ENCODE measurements around the gene PLK3. TPM values are rescaled to one million over a fixed set of nuclear protein-coding genes. Genes with fewer than 3 reads are reported as not detected.

Gene PLK3
- total RNA-seq, result 10 to 100 TPM in 2 of 4 donors, 1 to 10 TPM in 2; 7.0 to 15.0 (median 11.8) TPM

DNA sequence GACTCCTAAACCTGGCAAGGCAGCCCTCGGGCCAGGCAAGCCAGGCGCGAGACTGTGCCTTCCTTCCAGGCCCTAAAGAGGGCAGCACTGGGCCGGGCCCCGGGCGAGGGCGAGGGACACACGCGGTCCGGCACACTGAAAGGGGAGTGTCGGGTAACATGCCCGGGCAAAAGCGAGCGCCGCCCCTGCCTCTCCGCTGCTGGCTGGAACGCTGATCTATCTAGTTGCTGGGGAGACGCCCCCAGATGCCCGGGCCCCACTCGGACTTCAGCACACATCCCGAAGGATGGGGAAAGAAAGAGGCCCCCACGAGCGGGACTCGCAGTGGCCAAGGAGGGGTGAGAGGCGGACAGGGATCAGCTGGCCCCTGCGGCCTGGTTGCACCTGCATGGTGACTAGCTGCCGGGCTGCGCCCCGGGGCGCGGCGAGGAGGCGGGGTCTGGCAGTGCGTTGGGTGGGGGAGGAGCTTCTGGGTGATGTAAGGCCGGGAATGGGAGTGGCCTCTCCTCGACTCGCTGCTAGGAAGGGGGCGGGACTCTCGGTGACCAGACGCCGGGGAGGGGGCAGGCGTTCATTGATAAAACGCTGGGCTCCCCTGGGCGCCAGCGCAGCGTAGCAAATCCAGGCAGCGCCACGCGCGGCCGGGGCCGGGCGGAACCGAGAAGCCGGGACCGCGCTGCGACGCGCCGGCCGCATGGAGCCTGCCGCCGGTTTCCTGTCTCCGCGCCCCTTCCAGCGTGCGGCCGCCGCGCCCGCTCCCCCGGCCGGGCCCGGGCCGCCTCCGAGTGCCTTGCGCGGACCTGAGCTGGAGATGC, at the start of gene PLK3:
PLK3 (plus strand) TSS at position 608 of the 815 bp plus-strand sequence; CDS start at position 695, 87 bp downstream.
- TF ChIP-seq, protein P1, sequence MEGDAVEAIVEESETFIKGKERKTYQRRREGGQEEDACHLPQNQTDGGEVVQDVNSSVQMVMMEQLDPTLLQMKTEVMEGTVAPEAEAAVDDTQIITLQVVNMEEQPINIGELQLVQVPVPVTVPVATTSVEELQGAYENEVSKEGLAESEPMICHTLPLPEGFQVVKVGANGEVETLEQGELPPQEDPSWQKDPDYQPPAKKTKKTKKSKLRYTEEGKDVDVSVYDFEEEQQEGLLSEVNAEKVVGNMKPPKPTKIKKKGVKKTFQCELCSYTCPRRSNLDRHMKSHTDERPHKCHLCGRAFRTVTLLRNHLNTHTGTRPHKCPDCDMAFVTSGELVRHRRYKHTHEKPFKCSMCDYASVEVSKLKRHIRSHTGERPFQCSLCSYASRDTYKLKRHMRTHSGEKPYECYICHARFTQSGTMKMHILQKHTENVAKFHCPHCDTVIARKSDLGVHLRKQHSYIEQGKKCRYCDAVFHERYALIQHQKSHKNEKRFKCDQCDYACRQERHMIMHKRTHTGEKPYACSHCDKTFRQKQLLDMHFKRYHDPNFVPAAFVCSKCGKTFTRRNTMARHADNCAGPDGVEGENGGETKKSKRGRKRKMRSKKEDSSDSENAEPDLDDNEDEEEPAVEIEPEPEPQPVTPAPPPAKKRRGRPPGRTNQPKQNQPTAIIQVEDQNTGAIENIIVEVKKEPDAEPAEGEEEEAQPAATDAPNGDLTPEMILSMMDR (IDR thresholded peaks at IDR 0.05; ENCODE audit: low read depth), result no peak

DNA sequence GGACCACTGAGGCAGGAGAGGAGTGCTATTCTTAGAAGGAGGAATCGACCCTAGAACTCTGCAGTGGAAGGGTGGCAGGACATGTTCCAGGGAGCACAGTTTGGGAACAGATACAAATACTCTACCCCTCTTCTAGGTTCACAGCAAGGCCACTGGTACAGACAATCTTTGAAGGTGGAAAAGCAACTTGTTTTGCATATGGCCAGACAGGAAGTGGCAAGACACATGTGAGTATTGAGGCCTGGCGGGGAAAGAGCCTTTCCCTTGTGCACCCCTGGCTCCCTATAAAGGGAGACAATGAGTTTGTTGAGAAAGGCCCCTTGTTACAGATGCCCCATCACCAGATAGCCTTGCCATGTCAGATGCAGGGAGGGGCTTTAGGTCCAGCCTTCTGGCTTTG, 42.8 kb upstream of the PLK3 start:
- TF ChIP-seq, protein P1 (IDR thresholded peaks at IDR 0.05; ENCODE audit: low read depth), result no peak

DNA sequence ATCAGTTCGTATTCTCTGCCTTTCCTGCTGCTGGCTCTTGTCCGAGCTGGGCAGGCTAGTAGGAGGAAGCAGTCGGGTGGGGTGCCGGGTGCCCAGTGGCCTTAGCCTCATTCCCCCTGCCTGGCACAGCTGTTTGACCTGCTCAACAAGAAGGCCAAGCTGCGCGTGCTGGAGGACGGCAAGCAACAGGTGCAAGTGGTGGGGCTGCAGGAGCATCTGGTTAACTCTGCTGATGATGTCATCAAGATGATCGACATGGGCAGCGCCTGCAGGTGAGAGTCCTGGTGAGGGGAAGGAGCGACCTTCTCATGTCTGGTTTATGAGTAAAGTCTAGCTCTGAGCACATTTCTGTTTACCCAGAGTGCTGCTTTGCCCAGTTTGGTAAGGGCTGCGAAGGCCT, 41.1 kb upstream of the PLK3 start:
- TF ChIP-seq, protein P1 (IDR thresholded peaks at IDR 0.05; ENCODE audit: low read depth), result no peak

DNA sequence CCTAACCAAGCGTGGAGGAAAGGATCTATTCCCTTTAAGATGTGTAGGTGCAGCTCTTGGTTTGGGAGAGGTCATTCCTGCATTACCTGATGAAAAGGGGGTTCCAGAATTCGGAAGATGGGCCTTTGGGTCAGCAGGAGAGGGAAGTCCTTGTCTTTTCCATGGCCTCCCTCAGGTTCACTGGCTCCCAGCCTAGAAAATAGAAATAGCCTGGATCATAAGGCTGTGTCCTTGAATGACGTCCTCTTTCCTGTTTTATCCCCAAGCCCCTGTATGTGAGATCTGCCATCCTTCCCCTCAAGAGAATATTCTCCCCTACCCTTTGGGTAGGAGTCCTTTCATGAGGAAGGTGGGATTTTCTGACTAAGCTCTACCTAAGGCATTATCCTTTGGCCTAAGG, 39.3 kb upstream of the PLK3 start:
- TF ChIP-seq, protein P1 (IDR thresholded peaks at IDR 0.05; ENCODE audit: low read depth), result no peak

DNA sequence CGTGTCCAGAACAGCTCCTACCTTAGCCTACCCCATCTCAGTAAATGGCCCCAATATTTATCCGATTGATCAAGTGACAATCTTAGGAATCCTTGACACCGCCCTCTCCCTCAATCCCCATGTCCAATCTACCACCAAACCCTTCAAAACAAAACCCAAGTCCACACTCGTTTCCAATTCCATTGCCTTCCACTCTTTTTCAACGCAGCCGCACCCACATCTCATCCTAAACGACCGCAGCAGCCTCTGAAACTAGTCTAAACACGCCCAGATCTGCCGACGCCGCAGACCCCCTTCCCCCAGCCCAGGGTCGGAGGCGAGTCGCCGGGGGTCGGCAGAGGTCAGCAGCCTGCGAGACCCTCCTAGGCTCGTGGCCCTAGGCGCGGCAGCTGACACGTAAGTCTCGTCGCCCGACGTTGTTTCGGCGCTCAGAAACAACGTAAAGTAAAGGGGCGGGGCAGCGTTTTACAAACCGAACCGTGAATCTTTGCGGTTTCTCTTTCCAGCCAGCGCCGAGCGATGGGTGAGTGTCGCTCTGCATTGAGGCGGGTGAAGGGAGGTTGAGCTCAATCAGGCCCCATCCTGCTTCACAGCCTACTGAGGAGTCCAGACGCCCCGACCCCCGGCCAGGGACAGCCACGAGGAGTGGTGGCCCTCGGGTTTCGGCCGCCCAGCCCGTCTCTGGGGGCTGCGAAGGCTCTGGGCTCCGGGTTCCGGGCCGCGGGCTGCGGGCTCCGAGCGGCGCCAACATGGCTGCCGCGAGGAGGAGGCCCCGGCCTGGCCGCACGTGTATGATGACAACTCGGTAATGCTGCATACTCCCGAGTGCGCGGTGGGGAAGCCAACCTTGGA, 24.9 kb upstream of the PLK3 start, which contains the start of gene RPS8:
RPS8 (plus strand) TSS at position 463 of the 852 bp plus-strand sequence; CDS start at position 520, 57 bp downstream.
- TF ChIP-seq, protein P1 (IDR thresholded peaks at IDR 0.05; ENCODE audit: low read depth), result no peak

DNA sequence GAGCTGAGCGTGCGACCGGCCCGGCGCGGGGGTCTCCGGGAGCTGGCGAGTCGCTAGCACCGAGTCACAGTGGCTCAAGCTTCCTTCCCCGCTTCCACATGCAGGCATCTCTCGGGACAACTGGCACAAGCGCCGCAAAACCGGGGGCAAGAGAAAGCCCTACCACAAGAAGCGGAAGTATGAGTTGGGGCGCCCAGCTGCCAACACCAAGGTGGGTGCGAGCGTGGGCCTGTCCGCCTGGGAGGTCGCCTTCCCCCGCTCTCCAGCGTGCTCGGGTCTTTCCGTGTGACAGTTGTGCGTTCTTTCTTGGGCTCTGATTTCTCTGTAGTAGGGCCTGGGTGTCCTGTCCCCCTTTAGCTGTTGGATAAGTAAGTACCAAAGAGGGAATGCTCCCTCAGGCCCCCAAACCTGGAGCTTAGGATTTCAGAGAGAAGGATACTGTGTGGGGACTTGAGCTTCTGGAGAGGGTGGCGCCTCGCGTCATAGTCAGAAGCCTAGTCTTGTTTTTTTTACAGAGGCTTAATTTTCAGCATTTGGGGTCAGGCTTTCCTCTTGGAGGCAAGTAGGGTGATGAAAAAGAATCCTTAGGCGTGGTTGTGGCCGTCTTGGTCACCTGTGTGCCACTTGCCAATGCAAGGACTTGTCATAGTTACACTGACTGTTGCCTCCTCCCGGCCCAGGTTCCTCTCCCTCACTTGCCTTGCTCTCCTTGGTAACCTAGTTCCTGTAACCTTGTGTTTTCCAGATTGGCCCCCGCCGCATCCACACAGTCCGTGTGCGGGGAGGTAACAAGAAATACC, 24.0 kb upstream of the PLK3 start:
- TF ChIP-seq, protein P1 (IDR thresholded peaks at IDR 0.05; ENCODE audit: low read depth), result no peak
